Esophagus squamous epithelium (tissue), 5 donors: Measurements from ENCODE around the gene CLDN1. TPM values are rescaled to one million over a fixed set of nuclear protein-coding genes. Genes with fewer than 3 reads are reported as not detected.

Experiments
- DNase-seq: peaks from one replicate; lab custom pipeline; 2025; lab: John Stamatoyannopoulos, UW
- H3K27ac ChIP-seq, 4 donors: fragments of 200-600 bp; sonication (generic); one replicate each; pipeline ENCODE4 v1.5.1; 2016 to 2019; ENCODE audit warnings: mild to moderate bottlenecking in 1 of 4
- H3K27me3 ChIP-seq, 4 donors: fragments of 200-600 bp; sonication (generic); 1 replicate in 3 of 4; 2 replicates in 1 of 4; pipeline versions ENCODE4 v1.5.1 to v1.6.0; 2017 to 2021; ENCODE audit warnings: antibody characterized with exemption in 1 of 4
- H3K36me3 ChIP-seq, 3 donors: fragments of 200-600 bp; sonication (generic); one replicate each; pipeline ENCODE4 v1.5.1; 2016 to 2019
- H3K4me1 ChIP-seq, 3 donors: fragments of 200-600 bp; sonication (generic); one replicate each; pipeline ENCODE4 v1.5.1; 2017 to 2019
- H3K4me3 ChIP-seq, 4 donors: fragments of 200-600 bp; sonication (generic); 1 replicate in 3 of 4; 2 replicates in 1 of 4; pipeline ENCODE4 v1.5.1; 2016 to 2019; ENCODE audit warnings: mild to moderate bottlenecking in 2 of 4, moderate library complexity in 1 of 4
- H3K9me3 ChIP-seq, 3 donors: fragments of 200-600 bp; sonication (generic); one replicate each; pipeline ENCODE4 v1.5.1; 2016 to 2019
- CTCF ChIP-seq, 6 experiments: fragments of 450-650 bp in 4 of 6; fragments of 200-600 bp in 2 of 6; sonication (generic) in 2 of 6; IDR thresholded peaks; one replicate each; pipeline ENCODE4 v1.5.1; 2016 to 2019; ENCODE audit warnings: antibody characterized with exemption in 6 of 6, mild to moderate bottlenecking in 4 of 6, moderate library complexity in 4 of 6
- POLR2A ChIP-seq, 4 donors: fragments of 450-650 bp; IDR thresholded peaks; one replicate each; pipeline ENCODE4 v1.6.1; 2017; ENCODE audit warnings: antibody characterized with exemption in 4 of 4, mild to moderate bottlenecking in 4 of 4, moderate library complexity in 3 of 4
- WGBS, 2 donors: methylation state at CpG; one replicate each; pipeline ENCODE4 v1.1.5; 2018; 5-methylcytosine and 5-hydroxymethylcytosine counted together
- intact Hi-C: fragments of 100-400 bp; cut with DNase I; formaldehyde crosslinking; loops from one replicate; pipeline ENCODE4 v1.15.0; 2022
- total RNA-seq, 4 donors: library from RNA; depleted of rRNA; stranded (reverse); fragments of >200 nt; gene quantifications; one replicate each; pipeline ENCODE4 v1.1.0, GENCODE V29; 2016
- donor health status: DM: yes; HTN: yes; CAD: no.

Gene CLDN1
- total RNA-seq, 4 donors from 2014 or later = 34.8 to 59.6 (median 45.4) TPM

DNA sequence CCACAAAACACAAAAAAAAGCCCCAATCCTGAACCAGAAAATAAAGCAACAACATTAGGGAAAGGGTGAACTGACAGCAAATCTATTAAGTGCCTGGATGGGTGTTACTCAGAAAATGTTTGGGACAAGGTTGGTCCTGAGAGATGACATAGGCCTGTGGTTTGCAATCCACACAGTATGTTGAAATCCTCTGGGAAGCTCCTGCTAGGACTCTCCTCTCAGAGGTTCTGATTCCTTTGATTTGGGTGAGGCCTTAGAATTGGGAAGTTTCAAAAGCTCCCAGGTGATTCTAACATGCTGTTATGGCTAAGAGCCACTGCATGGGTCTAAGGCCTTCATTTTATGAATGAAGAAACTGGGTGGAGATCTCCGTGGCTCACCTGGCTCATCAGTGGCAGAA is 18.4 kb downstream of the CLDN1 start:
- Histone ChIP-seq H3K36me3 (peaks cover 0 to 7% (median 0%) of the 10 kb centered on the region in 3 donors), H3K9me3 (no peaks in the 10 kb centered on the region), H3K27me3 (no peaks in the 10 kb centered on the region), H3K27ac (no peak overlapping the region), H3K4me1 (peaks cover 0 to 14% (median 0%) of the 10 kb centered on the region in 3 donors), H3K4me3 (no peak overlapping the region)
- intact Hi-C loops = no loop called here
- TF ChIP-seq POLR2A (IDR thresholded peaks at IDR 0.05) (no peak), CTCF (IDR thresholded peaks at IDR 0.05) (no peak)
- 40 to 60% methylated on average over 1 of the region's 1 CpG for WGBS, 2 donors
- DNase-seq = no peak

- Histone ChIP-seq H3K4me3 (no peak overlapping the region), H3K27ac (no peak overlapping the region), H3K9me3 (no peaks in the 10 kb centered on the region), H3K27me3 (no peaks in the 10 kb centered on the region), H3K4me1 (peaks cover 0 to 14% (median 0%) of the 10 kb centered on the region in 3 donors), H3K36me3 (no peaks in the 10 kb centered on the region)
- WGBS, 2 donors = 73 to 77% methylated on average over 3 of the region's 3 CpGs
- DNase-seq = no peak
- intact Hi-C loops = no loop called here
- TF ChIP-seq POLR2A (IDR thresholded peaks at IDR 0.05) (no peak), CTCF (IDR thresholded peaks at IDR 0.05) (no peak)
Observed at GRCh38 chr3:190302212-190302867, 19.9 kb downstream of the CLDN1 start.

DNA sequence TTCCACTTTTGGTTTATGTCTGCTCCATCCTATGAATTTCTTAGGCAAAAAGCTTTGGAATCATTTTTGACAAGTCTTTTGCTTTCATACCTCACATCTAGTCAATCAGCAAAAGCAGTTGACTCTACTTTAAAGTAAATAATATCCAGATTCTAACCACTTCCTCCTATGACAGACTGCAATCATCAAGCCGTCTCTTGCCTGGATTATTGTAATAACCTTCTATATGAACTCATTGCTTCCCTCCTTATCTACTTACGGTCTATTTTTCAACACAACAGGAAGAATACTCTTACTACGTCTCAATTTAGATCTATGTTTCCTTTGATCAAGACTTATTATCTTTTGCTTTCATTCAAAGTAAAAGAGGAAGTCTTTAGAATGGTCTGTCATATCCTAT is 20.7 kb downstream of the CLDN1 start:
- Histone ChIP-seq H3K4me3 (no peak overlapping the region), H3K27ac (no peak overlapping the region), H3K27me3 (no peaks in the 10 kb centered on the region), H3K9me3 (no peaks in the 10 kb centered on the region), H3K36me3 (no peaks in the 10 kb centered on the region), H3K4me1 (peaks cover 0 to 7% (median 0%) of the 10 kb centered on the region in 3 donors)
- WGBS, 2 donors = 33 to 34% methylated on average over 3 of the region's 3 CpGs
- intact Hi-C loops = no loop called here
- TF ChIP-seq POLR2A (IDR thresholded peaks at IDR 0.05) = no peak
- TF ChIP-seq CTCF (IDR thresholded peaks at IDR 0.05) = no peak
- no peak for DNase-seq

DNA sequence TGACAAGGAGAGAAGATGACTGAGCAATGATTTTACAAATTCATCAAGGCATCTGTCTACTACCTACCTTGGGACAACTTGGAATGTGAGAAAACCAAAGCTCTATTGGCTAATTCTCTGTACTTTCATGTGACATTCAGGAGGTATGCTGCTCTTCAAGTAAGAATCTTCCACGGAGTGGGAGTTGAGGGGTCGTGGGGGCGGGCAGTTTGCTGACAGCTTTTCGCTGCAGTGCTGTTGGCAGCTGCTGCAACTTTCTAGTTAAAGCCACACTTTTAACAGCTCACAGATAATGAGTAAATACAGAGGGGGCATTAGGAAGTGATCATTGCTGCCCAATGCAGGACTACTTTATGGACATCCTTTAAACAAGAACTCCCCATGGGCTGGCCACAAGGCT is 22.3 kb downstream of the CLDN1 start:
- WGBS, 2 donors = 67 to 83% methylated on average over 3 to 4 of the region's 4 CpGs
- Histone ChIP-seq H3K27ac (no peak overlapping the region), H3K4me1 (no peaks in the 10 kb centered on the region), H3K27me3 (no peaks in the 10 kb centered on the region), H3K9me3 (no peaks in the 10 kb centered on the region), H3K36me3 (no peaks in the 10 kb centered on the region), H3K4me3 (no peak overlapping the region)
- intact Hi-C loops = no loop called here
- no peak for DNase-seq
- TF ChIP-seq POLR2A (IDR thresholded peaks at IDR 0.05) (no peak), CTCF (IDR thresholded peaks at IDR 0.05) (no peak)

GRCh38 chr3:190294030-190294429 is 28.2 kb downstream of the CLDN1 start:
- peaks cover 0 to 9% (median 0%) of the 10 kb centered on the region in 3 donors for H3K9me3 ChIP-seq
- TF ChIP-seq POLR2A (IDR thresholded peaks at IDR 0.05) (no peak), CTCF (IDR thresholded peaks at IDR 0.05) (no peak)
- no peaks in the 10 kb centered on the region for H3K27me3 ChIP-seq

More at GRCh38 chr3:190294030-190294429, 28.2 kb downstream of the CLDN1 start:
- intact Hi-C loops = no loop called here
- DNase-seq = no peak
- Histone ChIP-seq H3K4me3 (no peak overlapping the region), H3K36me3 (no peaks in the 10 kb centered on the region), H3K4me1 (peaks cover 0 to 7% (median 5%) of the 10 kb centered on the region in 3 donors), H3K27ac (no peak overlapping the region)
